Measurements from ENCODE around the gene PDE4B. TPM values are rescaled to one million over a fixed set of nuclear protein-coding genes. Genes with fewer than 3 reads are reported as not detected.
A peak's percentile ranks its signal among the peaks of the same experiment; 100 is the strongest.

Gene PDE4B
- total and polyA plus RNA-seq, 11 donors = 1.4 to 71.9 (median 16.2) TPM

DNA sequence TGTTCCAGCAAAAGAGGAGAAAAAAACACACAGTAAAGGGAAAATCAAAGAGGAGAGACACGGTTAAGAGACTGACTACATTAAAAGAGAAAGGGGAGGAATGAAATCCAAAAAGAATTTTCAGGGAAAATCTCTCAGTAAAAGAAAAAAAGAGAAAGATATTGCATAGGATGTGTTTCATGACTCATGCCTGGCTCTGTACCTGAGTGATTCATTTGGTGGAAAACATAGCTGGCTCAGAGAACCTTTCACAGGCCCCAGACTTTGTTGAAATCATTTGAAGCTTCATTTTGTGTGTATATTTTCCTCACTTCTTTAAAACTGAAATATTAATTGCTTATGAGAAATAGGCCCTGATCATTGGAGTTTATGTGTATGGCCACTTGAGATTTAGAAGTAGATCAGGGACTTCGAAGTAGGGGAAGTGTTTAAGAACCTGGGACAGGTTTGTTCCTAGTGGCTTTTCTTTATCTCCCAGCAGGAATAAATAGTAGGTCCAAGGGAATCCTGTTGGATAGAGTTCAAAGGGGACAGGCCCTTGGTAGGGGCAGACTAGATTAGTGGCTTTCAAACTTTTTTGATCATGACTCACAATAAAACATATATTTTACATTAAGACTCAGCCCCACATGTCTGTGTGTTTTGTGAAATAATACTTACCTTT lies 502.1 kb downstream of the PDE4B start:
- no peaks in the 10 kb centered on the region for H3K27me3 ChIP-seq
- H3K4me1 ChIP-seq = peaks cover 0 to 37% (median 0%) of the 10 kb centered on the region in 12 donors
- TF ChIP-seq, protein P1, sequence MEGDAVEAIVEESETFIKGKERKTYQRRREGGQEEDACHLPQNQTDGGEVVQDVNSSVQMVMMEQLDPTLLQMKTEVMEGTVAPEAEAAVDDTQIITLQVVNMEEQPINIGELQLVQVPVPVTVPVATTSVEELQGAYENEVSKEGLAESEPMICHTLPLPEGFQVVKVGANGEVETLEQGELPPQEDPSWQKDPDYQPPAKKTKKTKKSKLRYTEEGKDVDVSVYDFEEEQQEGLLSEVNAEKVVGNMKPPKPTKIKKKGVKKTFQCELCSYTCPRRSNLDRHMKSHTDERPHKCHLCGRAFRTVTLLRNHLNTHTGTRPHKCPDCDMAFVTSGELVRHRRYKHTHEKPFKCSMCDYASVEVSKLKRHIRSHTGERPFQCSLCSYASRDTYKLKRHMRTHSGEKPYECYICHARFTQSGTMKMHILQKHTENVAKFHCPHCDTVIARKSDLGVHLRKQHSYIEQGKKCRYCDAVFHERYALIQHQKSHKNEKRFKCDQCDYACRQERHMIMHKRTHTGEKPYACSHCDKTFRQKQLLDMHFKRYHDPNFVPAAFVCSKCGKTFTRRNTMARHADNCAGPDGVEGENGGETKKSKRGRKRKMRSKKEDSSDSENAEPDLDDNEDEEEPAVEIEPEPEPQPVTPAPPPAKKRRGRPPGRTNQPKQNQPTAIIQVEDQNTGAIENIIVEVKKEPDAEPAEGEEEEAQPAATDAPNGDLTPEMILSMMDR (IDR thresholded peaks at IDR 0.05) = no peak
- TF ChIP-seq POLR2A (IDR thresholded peaks at IDR 0.05) = no peak
- ATAC-seq (peak in 3 of 4 donors; percentile 47 to 63 (median 49)), DNase-seq (no peak)
- no peak overlapping the region for H3K4me3 ChIP-seq
- peak overlapping the region in 3 of 12 donors; percentile 8 to 28 (median 20) for H3K27ac ChIP-seq
- no peaks in the 10 kb centered on the region for H3K36me3 ChIP-seq
- intact Hi-C loops (cut with DNase I) = no loop called here
- no peaks in the 10 kb centered on the region for H3K9me3 ChIP-seq
- WGBS, 4 donors = 74 to 82% (median 79%) methylated on average over 2 of the region's 2 CpGs

DNA sequence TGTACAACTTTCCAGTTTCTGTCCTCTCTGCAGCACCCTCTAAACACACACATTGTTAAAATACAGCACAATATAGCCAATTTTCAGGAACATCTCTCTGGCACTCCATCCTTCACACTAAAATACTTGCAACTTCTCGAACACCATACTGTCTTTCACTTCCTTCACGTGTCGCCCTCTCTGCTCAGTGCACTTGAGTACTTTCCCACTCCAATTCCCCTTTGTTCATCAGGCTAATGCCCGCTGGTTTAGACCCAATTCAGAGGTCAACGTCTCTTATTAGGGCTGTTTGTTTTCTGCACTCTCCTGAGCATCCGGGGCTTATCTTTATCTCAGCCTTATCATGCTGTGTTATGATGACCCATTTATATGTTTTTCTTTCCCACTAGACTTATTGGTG lies 503.1 kb downstream of the PDE4B start:
- 77 to 81% (median 79%) methylated on average over 6 of the region's 6 CpGs for WGBS, 4 donors
- Histone ChIP-seq H3K27ac (no peak overlapping the region), H3K4me1 (peaks cover 0 to 41% (median 3%) of the 10 kb centered on the region in 12 donors), H3K36me3 (no peaks in the 10 kb centered on the region), H3K4me3 (no peak overlapping the region), H3K9me3 (no peaks in the 10 kb centered on the region), H3K27me3 (no peaks in the 10 kb centered on the region)
- intact Hi-C loops (cut with DNase I) = no loop called here
- DNase-seq = no peak
- no peak for TF ChIP-seq POLR2A (IDR thresholded peaks at IDR 0.05)
- TF ChIP-seq, protein P1 (IDR thresholded peaks at IDR 0.05) = no peak
- no peak for ATAC-seq

DNA sequence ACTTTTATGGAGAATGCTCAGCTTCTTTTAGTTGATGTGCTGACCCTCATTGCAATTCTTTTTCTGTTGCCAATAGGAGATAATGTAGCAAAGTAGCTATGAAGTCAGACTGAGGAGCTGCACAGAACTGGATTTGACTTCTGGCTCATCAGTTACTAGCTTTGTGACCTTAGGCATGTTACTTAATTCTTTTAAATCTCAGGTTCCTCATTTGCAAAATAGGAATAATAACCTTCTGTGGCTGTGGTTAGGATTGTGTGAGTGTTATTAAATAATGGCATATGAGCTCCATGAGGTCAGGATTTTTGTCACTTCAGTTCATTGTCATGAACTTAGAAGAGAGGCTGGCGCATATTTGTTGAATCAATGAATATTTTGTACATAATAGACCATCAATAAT lies 503.7 kb downstream of the PDE4B start:
- H3K27ac ChIP-seq = no peak overlapping the region
- no peaks in the 10 kb centered on the region for H3K36me3 ChIP-seq
- intact Hi-C loops (cut with DNase I) = no loop called here
- H3K4me1 ChIP-seq = peaks cover 0 to 41% (median 5%) of the 10 kb centered on the region in 12 donors
- WGBS, 4 donors = 97 to 100% (median 99%) methylated on average over 1 of the region's 1 CpG
- DNase-seq (no peak), ATAC-seq (no peak)
- no peak overlapping the region for H3K4me3 ChIP-seq
- no peaks in the 10 kb centered on the region for H3K9me3 ChIP-seq
- no peaks in the 10 kb centered on the region for H3K27me3 ChIP-seq
- no peak for TF ChIP-seq POLR2A (IDR thresholded peaks at IDR 0.05)
- TF ChIP-seq, protein P1 (IDR thresholded peaks at IDR 0.05) = no peak

DNA sequence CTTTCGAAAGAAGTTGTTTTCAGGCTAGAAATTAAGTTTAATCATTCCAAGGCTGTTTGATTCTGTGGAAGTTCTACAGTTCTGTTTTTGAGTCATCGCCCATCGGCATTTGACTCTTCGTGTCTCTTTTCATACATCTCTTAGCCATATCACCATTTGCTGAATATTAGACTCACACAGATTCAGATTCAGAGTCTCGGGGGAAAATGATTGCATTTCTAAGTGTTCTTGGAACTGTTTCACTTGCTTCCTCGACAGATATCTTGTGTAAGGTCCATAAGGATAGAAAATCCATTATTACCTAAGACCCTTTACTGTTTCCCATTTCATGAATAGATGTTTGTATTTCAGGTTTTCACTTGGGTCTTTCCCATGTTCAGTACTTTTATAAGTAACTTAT lies 504.3 kb downstream of the PDE4B start:
- H3K9me3 ChIP-seq = no peaks in the 10 kb centered on the region
- ATAC-seq = no peak
- peaks cover 0 to 44% (median 6%) of the 10 kb centered on the region in 12 donors for H3K4me1 ChIP-seq
- WGBS, 4 donors = 73 to 80% (median 79%) methylated on average over 6 of the region's 6 CpGs
- no peak for DNase-seq
- intact Hi-C loops (cut with DNase I) = no loop called here
- no peak overlapping the region for H3K27ac ChIP-seq
- no peaks in the 10 kb centered on the region for H3K27me3 ChIP-seq
- TF ChIP-seq POLR2A (IDR thresholded peaks at IDR 0.05) = no peak
- TF ChIP-seq, protein P1 (IDR thresholded peaks at IDR 0.05) = no peak
- no peaks in the 10 kb centered on the region for H3K36me3 ChIP-seq
- no peak overlapping the region for H3K4me3 ChIP-seq

Data from heart left ventricle (tissue), 16 donors.